Neural cell (in vitro differentiated cells): Measurements from ENCODE around the gene GRIP1.

Experiments used
- EP300 ChIP-seq: fragments of 450-650 bp; conservative IDR thresholded peaks from 2 replicates; pipeline ENCODE4 v1.6.1; 2014; ENCODE audit warnings: antibody characterized with exemption, mild to moderate bottlenecking, moderate library complexity; ENCODE audit not compliant: poor library complexity, severe bottlenecking
- EZH2 ChIP-seq: fragments of 200-600, 300-800 bp; shearing (Covaris generic), sonication (generic); IDR thresholded peaks from 2 replicates; pipeline ENCODE4 v1.6.1; 2014; ENCODE audit warnings: antibody characterized with exemption, low read length, borderline replicate concordance, mild to moderate bottlenecking; ENCODE audit not compliant: insufficient read depth, poor library complexity, severe bottlenecking
- MXI1 ChIP-seq: fragments of 450-650 bp; conservative IDR thresholded peaks from 2 replicates; pipeline ENCODE4 v1.6.1; 2014; ENCODE audit warnings: antibody characterized with exemption, mild to moderate bottlenecking; ENCODE audit not compliant: poor library complexity, severe bottlenecking
- POLR2AphosphoS5 ChIP-seq: IDR thresholded peaks from 2 replicates; pipeline ENCODE4 v1.6.1; 2012
- RAD21 ChIP-seq: fragments of 450-650 bp; conservative IDR thresholded peaks from 2 replicates; pipeline ENCODE4 v1.6.1; 2014; ENCODE audit warnings: antibody characterized with exemption, mild to moderate bottlenecking, moderate library complexity
- REST ChIP-seq: IDR thresholded peaks from 2 replicates; pipeline ENCODE4 v1.6.1; 2012; ENCODE audit warnings: borderline replicate concordance
- SMC3 ChIP-seq: fragments of 450-650 bp; conservative IDR thresholded peaks from 2 replicates; pipeline ENCODE4 v1.6.1; 2014; ENCODE audit warnings: antibody characterized with exemption, mild to moderate bottlenecking, moderate library complexity; ENCODE audit not compliant: poor library complexity
- TAF1 ChIP-seq: IDR thresholded peaks from 2 replicates; pipeline ENCODE4 v1.6.1; 2012; ENCODE audit warnings: low read depth
- TF ChIP-seq, protein P1 (sequence below): fragments of 450-650 bp; IDR thresholded peaks from 2 replicates; pipeline ENCODE4 v1.5.1; 2014; ENCODE audit warnings: antibody characterized with exemption, mild to moderate bottlenecking, moderate library complexity; ENCODE audit not compliant: poor library complexity, severe bottlenecking

DNA sequence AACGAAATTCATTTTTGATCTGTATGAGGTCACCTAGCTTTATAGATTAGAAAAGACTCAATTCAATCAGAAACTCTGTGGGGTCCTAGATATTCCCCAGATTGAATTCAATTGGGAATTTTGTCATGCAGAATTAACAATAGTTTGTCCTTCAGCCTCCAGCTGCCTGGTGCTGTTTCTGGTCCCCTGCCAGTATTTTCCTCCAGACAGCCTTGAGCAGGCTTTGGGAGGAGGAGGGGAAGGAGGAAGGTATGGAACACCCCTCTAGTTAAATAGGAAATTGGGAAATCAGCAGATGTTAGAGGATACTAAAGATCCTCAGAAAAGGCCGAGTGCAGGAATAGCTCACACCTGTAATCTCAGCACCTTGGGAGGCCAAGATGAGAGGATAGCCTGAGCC, 10.6 kb downstream of the GRIP1 start:
- TF ChIP-seq EP300 (no peak), EZH2 (no peak), POLR2AphosphoS5 (no peak), RAD21 (no peak), REST (no peak), TAF1 (no peak), SMC3 (no peak), MXI1 (no peak)
- TF ChIP-seq, protein P1, sequence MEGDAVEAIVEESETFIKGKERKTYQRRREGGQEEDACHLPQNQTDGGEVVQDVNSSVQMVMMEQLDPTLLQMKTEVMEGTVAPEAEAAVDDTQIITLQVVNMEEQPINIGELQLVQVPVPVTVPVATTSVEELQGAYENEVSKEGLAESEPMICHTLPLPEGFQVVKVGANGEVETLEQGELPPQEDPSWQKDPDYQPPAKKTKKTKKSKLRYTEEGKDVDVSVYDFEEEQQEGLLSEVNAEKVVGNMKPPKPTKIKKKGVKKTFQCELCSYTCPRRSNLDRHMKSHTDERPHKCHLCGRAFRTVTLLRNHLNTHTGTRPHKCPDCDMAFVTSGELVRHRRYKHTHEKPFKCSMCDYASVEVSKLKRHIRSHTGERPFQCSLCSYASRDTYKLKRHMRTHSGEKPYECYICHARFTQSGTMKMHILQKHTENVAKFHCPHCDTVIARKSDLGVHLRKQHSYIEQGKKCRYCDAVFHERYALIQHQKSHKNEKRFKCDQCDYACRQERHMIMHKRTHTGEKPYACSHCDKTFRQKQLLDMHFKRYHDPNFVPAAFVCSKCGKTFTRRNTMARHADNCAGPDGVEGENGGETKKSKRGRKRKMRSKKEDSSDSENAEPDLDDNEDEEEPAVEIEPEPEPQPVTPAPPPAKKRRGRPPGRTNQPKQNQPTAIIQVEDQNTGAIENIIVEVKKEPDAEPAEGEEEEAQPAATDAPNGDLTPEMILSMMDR = no peak
